ENCODE measurements around the gene ALG12.

The ALG12 gene

GRCh38 chr22:49956418-49956770 lies 38.2 kb upstream of the ALG12 start:
- Histone ChIP-seq H3K36me3 (ENCODE audit: control insufficient read depth in 1 of 2, insufficient read depth in 2 of 2, low read length in 2 of 2) (no peaks in the 10 kb centered on the region), H3K27me3 (ENCODE audit: low read depth, low read length) (no peaks in the 10 kb centered on the region), H3K4me1 (ENCODE audit: control insufficient read depth in 1 of 2, insufficient read depth in 2 of 2, low read length in 2 of 2) (peaks cover 13 to 27% of the 10 kb centered on the region in 2 donors), H3K27ac (ENCODE audit: low read length) (no peak overlapping the region), H3K4me3 (ENCODE audit: low read depth in 1 of 2, low read length in 2 of 2) (no peak overlapping the region), H3K9me3 (ENCODE audit: control insufficient read depth in 1 of 2, low read length in 2 of 2) (no peaks in the 10 kb centered on the region)

- Histone ChIP-seq H3K27ac (ENCODE audit: low read length) (no peak overlapping the region), H3K36me3 (ENCODE audit: control insufficient read depth in 1 of 2, insufficient read depth in 2 of 2, low read length in 2 of 2) (no peaks in the 10 kb centered on the region), H3K27me3 (ENCODE audit: low read depth, low read length) (no peaks in the 10 kb centered on the region), H3K9me3 (ENCODE audit: control insufficient read depth in 1 of 2, low read length in 2 of 2) (no peaks in the 10 kb centered on the region), H3K4me3 (ENCODE audit: low read depth in 1 of 2, low read length in 2 of 2) (no peak overlapping the region), H3K4me1 (ENCODE audit: control insufficient read depth in 1 of 2, insufficient read depth in 2 of 2, low read length in 2 of 2) (peaks cover 13 to 27% of the 10 kb centered on the region in 2 donors)
These were observed 37.6 kb upstream of the ALG12 start for GRCh38 chr22:49955581-49956417.

GRCh38 chr22:49954991-49955580 lies 36.8 kb upstream of the ALG12 start:
- H3K27me3 ChIP-seq (ENCODE audit: low read depth, low read length): no peaks in the 10 kb centered on the region
- H3K9me3 ChIP-seq (ENCODE audit: control insufficient read depth in 1 of 2, low read length in 2 of 2): no peaks in the 10 kb centered on the region
- peaks cover 13 to 27% of the 10 kb centered on the region in 2 donors for H3K4me1 ChIP-seq (ENCODE audit: control insufficient read depth in 1 of 2, insufficient read depth in 2 of 2, low read length in 2 of 2)
- no peaks in the 10 kb centered on the region for H3K36me3 ChIP-seq (ENCODE audit: control insufficient read depth in 1 of 2, insufficient read depth in 2 of 2, low read length in 2 of 2)
- H3K27ac ChIP-seq (ENCODE audit: low read length): no peak overlapping the region
- no peak overlapping the region for H3K4me3 ChIP-seq (ENCODE audit: low read depth in 1 of 2, low read length in 2 of 2)

GRCh38 chr22:49954354-49954753 lies 36.1 kb upstream of the ALG12 start:
- Histone ChIP-seq H3K9me3 (ENCODE audit: control insufficient read depth in 1 of 2, low read length in 2 of 2) (no peaks in the 10 kb centered on the region), H3K36me3 (ENCODE audit: control insufficient read depth in 1 of 2, insufficient read depth in 2 of 2, low read length in 2 of 2) (no peaks in the 10 kb centered on the region), H3K27me3 (ENCODE audit: low read depth, low read length) (no peaks in the 10 kb centered on the region), H3K27ac (ENCODE audit: low read length) (no peak overlapping the region), H3K4me1 (ENCODE audit: control insufficient read depth in 1 of 2, insufficient read depth in 2 of 2, low read length in 2 of 2) (peaks cover 9 to 23% of the 10 kb centered on the region in 2 donors), H3K4me3 (ENCODE audit: low read depth in 1 of 2, low read length in 2 of 2) (no peak overlapping the region)

- no peak overlapping the region for H3K27ac ChIP-seq (ENCODE audit: low read length)
- no peaks in the 10 kb centered on the region for H3K36me3 ChIP-seq (ENCODE audit: control insufficient read depth in 1 of 2, insufficient read depth in 2 of 2, low read length in 2 of 2)
- no peaks in the 10 kb centered on the region for H3K27me3 ChIP-seq (ENCODE audit: low read depth, low read length)
- no peaks in the 10 kb centered on the region for H3K9me3 ChIP-seq (ENCODE audit: control insufficient read depth in 1 of 2, low read length in 2 of 2)
- no peak overlapping the region for H3K4me3 ChIP-seq (ENCODE audit: low read depth in 1 of 2, low read length in 2 of 2)
- H3K4me1 ChIP-seq (ENCODE audit: control insufficient read depth in 1 of 2, insufficient read depth in 2 of 2, low read length in 2 of 2): peaks cover 4 to 23% of the 10 kb centered on the region in 2 donors
These were observed 35.6 kb upstream of the ALG12 start for GRCh38 chr22:49953680-49954344.

- Histone ChIP-seq H3K4me1 (ENCODE audit: control insufficient read depth in 1 of 2, insufficient read depth in 2 of 2, low read length in 2 of 2) (peaks cover 4 to 23% of the 10 kb centered on the region in 2 donors), H3K27me3 (ENCODE audit: low read depth, low read length) (no peaks in the 10 kb centered on the region), H3K4me3 (ENCODE audit: low read depth in 1 of 2, low read length in 2 of 2) (no peak overlapping the region), H3K27ac (ENCODE audit: low read length) (no peak overlapping the region), H3K9me3 (ENCODE audit: control insufficient read depth in 1 of 2, low read length in 2 of 2) (no peaks in the 10 kb centered on the region), H3K36me3 (ENCODE audit: control insufficient read depth in 1 of 2, insufficient read depth in 2 of 2, low read length in 2 of 2) (no peaks in the 10 kb centered on the region)
These were observed 34.9 kb upstream of the ALG12 start for GRCh38 chr22:49953027-49953679.

- peaks cover 4 to 23% of the 10 kb centered on the region in 2 donors for H3K4me1 ChIP-seq (ENCODE audit: control insufficient read depth in 1 of 2, insufficient read depth in 2 of 2, low read length in 2 of 2)
These were observed 34.0 kb upstream of the ALG12 start for GRCh38 chr22:49951986-49952896.

GRCh38 chr22:49951678-49951985 lies 33.4 kb upstream of the ALG12 start:
- H3K4me3 ChIP-seq (ENCODE audit: low read depth in 1 of 2, low read length in 2 of 2): no peak overlapping the region
- H3K4me1 ChIP-seq (ENCODE audit: control insufficient read depth in 1 of 2, insufficient read depth in 2 of 2, low read length in 2 of 2): peaks cover 4 to 23% of the 10 kb centered on the region in 2 donors
- peak overlapping the region; percentile 51 for H3K27ac ChIP-seq (ENCODE audit: low read length)
- no peaks in the 10 kb centered on the region for H3K27me3 ChIP-seq (ENCODE audit: low read depth, low read length)
- no peaks in the 10 kb centered on the region for H3K9me3 ChIP-seq (ENCODE audit: control insufficient read depth in 1 of 2, low read length in 2 of 2)
- H3K36me3 ChIP-seq (ENCODE audit: control insufficient read depth in 1 of 2, insufficient read depth in 2 of 2, low read length in 2 of 2): no peaks in the 10 kb centered on the region

More at GRCh38 chr22:49951986-49952896, 34.0 kb upstream of the ALG12 start:
- Histone ChIP-seq H3K36me3 (ENCODE audit: control insufficient read depth in 1 of 2, insufficient read depth in 2 of 2, low read length in 2 of 2) (no peaks in the 10 kb centered on the region), H3K9me3 (ENCODE audit: control insufficient read depth in 1 of 2, low read length in 2 of 2) (no peaks in the 10 kb centered on the region), H3K27me3 (ENCODE audit: low read depth, low read length) (no peaks in the 10 kb centered on the region), H3K27ac (ENCODE audit: low read length) (peak overlapping the region; percentile 51), H3K4me3 (ENCODE audit: low read depth in 1 of 2, low read length in 2 of 2) (no peak overlapping the region)

- H3K27me3 ChIP-seq (ENCODE audit: low read depth, low read length): no peaks in the 10 kb centered on the region
- H3K4me1 ChIP-seq (ENCODE audit: control insufficient read depth in 1 of 2, insufficient read depth in 2 of 2, low read length in 2 of 2): peaks cover 4 to 23% of the 10 kb centered on the region in 2 donors
- H3K27ac ChIP-seq (ENCODE audit: low read length): peak overlapping the region; percentile 63
- no peaks in the 10 kb centered on the region for H3K9me3 ChIP-seq (ENCODE audit: control insufficient read depth in 1 of 2, low read length in 2 of 2)
- H3K4me3 ChIP-seq (ENCODE audit: low read depth in 1 of 2, low read length in 2 of 2): no peak overlapping the region
- H3K36me3 ChIP-seq (ENCODE audit: control insufficient read depth in 1 of 2, insufficient read depth in 2 of 2, low read length in 2 of 2): no peaks in the 10 kb centered on the region
These were observed 32.9 kb upstream of the ALG12 start for GRCh38 chr22:49951000-49951677.

- no peaks in the 10 kb centered on the region for H3K36me3 ChIP-seq (ENCODE audit: control insufficient read depth in 1 of 2, insufficient read depth in 2 of 2, low read length in 2 of 2)
- H3K4me1 ChIP-seq (ENCODE audit: control insufficient read depth in 1 of 2, insufficient read depth in 2 of 2, low read length in 2 of 2): peaks cover 4 to 23% of the 10 kb centered on the region in 2 donors
- peak overlapping the region; percentile 63 for H3K27ac ChIP-seq (ENCODE audit: low read length)
- H3K27me3 ChIP-seq (ENCODE audit: low read depth, low read length): no peaks in the 10 kb centered on the region
- no peaks in the 10 kb centered on the region for H3K9me3 ChIP-seq (ENCODE audit: control insufficient read depth in 1 of 2, low read length in 2 of 2)
- H3K4me3 ChIP-seq (ENCODE audit: low read depth in 1 of 2, low read length in 2 of 2): no peak overlapping the region
These were observed 32.3 kb upstream of the ALG12 start for GRCh38 chr22:49950396-49950994.

All from muscle layer of duodenum (tissue), 2 donors.